ENCODE measurements around the gene ENPEP. TPM values are rescaled to one million over a fixed set of nuclear protein-coding genes. Genes with fewer than 3 reads are reported as not detected.

The ENPEP gene
- total and polyA plus RNA-seq, 9 donors: 0.91 to 4.7 (median 2.2) TPM

DNA sequence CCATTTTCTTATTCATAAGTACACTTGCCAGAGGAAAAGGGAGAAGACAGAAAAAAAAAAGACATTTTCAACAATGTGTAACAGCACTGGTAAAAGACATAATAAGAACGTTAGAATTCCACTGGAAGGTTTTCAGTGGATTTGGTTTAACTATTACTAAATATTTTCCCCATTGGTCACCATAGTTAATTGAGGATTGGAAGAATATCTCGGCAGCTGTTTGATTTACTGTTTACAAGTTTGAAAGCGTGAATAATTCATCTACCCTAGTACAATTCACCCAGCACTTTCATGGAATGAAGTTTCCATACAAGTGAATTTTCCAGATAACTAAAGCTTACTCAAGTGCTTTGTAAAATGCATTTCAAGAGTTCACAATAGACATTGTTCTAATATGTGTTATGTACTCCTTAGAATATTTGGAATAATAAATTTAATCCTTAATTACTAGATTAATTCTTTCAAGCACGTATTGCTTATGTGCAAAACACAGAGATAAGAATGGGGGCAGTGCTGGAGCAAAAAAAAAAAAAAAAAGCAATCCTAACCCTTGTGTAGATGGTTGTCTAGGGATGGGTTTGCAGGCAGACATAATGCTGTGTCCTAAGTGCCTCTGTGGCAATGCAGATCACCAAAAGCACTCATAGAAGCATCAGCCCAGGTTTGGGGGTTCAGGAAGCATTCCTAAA, 57.1 kb downstream of the ENPEP start:
- TF ChIP-seq EP300 (IDR thresholded peaks at IDR 0.05) (no peak), POLR2A (IDR thresholded peaks at IDR 0.05) (no peak)
- TF ChIP-seq, protein P1, sequence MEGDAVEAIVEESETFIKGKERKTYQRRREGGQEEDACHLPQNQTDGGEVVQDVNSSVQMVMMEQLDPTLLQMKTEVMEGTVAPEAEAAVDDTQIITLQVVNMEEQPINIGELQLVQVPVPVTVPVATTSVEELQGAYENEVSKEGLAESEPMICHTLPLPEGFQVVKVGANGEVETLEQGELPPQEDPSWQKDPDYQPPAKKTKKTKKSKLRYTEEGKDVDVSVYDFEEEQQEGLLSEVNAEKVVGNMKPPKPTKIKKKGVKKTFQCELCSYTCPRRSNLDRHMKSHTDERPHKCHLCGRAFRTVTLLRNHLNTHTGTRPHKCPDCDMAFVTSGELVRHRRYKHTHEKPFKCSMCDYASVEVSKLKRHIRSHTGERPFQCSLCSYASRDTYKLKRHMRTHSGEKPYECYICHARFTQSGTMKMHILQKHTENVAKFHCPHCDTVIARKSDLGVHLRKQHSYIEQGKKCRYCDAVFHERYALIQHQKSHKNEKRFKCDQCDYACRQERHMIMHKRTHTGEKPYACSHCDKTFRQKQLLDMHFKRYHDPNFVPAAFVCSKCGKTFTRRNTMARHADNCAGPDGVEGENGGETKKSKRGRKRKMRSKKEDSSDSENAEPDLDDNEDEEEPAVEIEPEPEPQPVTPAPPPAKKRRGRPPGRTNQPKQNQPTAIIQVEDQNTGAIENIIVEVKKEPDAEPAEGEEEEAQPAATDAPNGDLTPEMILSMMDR (IDR thresholded peaks at IDR 0.05): no peak
- intact Hi-C loops (cut with DNase I): no loop called here
- no peak overlapping the region for H3K27ac ChIP-seq
- no peaks in the 10 kb centered on the region for H3K27me3 ChIP-seq
- no peaks in the 10 kb centered on the region for H3K4me1 ChIP-seq (ENCODE audit: insufficient read depth)
- H3K4me3 ChIP-seq: no peak overlapping the region
- H3K36me3 ChIP-seq: no peaks in the 10 kb centered on the region
- DNase-seq: no peak
- H3K9me3 ChIP-seq: no peaks in the 10 kb centered on the region
- 43 to 52% (median 48%) methylated on average over 4 of the region's 4 CpGs for WGBS, 3 donors

DNA sequence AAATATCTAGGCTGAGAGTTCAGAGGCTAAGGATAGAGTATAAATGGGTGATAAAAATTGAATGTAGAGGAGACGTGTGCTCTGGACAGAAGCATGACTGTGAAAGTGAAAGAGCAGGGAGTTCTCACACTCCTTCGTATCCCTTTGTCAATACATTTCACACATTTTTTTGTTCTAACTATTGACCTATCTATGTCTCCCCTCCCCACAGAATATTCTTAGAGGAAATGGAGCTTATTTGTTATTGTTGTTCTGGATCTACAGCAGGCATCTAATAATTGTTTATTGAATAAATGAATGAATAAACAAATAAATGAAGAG, 57.6 kb downstream of the ENPEP start:
- Histone ChIP-seq H3K27ac (no peak overlapping the region), H3K4me3 (no peak overlapping the region), H3K9me3 (no peaks in the 10 kb centered on the region), H3K27me3 (no peaks in the 10 kb centered on the region), H3K36me3 (no peaks in the 10 kb centered on the region), H3K4me1 (ENCODE audit: insufficient read depth) (no peaks in the 10 kb centered on the region)
- no peak for DNase-seq
- intact Hi-C loops (cut with DNase I): no loop called here
- TF ChIP-seq EP300 (IDR thresholded peaks at IDR 0.05) (no peak), POLR2A (IDR thresholded peaks at IDR 0.05) (no peak)
- TF ChIP-seq, protein P1 (IDR thresholded peaks at IDR 0.05): no peak
- WGBS, 3 donors: 37 to 46% (median 38%) methylated on average over 2 of the region's 2 CpGs

DNA sequence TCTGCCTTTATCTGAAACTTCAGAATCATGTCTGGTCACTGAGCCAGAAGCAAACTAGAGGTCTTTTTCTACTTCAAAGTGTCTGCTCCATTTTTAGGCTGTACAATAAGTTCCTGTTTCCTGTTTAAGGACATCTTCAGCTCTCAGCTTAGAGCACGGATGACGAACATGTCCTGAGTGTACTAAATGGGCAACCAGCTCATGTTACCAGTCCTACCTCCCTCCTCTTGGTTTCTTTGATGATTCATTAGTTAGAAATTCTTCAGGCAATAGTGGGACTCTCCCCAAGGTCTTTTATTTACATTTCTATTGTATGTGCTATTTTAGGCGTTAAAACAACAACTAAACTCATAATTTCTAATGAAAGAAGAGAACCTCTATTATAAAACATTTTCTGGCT, 58.0 kb downstream of the ENPEP start:
- no peaks in the 10 kb centered on the region for H3K4me1 ChIP-seq (ENCODE audit: insufficient read depth)
- 51 to 63% (median 55%) methylated on average over 3 of the region's 3 CpGs for WGBS, 3 donors
- H3K9me3 ChIP-seq: no peaks in the 10 kb centered on the region
- H3K36me3 ChIP-seq: no peaks in the 10 kb centered on the region
- no peak overlapping the region for H3K4me3 ChIP-seq
- no peak for DNase-seq
- TF ChIP-seq, protein P1 (IDR thresholded peaks at IDR 0.05): no peak
- TF ChIP-seq EP300 (IDR thresholded peaks at IDR 0.05): no peak
- TF ChIP-seq POLR2A (IDR thresholded peaks at IDR 0.05): no peak
- intact Hi-C loops (cut with DNase I): no loop called here
- no peak overlapping the region for H3K27ac ChIP-seq
- no peaks in the 10 kb centered on the region for H3K27me3 ChIP-seq

DNA sequence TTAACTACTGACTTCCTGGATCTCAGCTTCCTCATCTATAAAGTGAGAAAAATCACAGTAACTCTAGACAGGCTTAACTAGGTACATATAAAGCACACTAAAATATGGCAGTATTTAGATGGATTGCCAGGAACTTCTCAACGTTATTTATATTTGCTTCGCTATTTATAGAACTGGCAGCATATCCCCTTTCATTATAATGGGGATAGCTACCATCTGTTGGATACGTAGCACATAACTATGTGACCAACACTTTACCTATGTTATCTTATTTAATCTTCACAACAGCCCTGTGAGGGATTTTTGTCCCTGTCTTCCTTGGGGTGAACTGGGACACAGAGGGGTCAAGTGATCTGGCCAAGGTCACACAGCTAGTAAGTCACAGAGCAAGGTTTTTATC, 64.6 kb downstream of the ENPEP start:
- Histone ChIP-seq H3K36me3 (no peaks in the 10 kb centered on the region), H3K4me1 (ENCODE audit: insufficient read depth) (no peaks in the 10 kb centered on the region), H3K4me3 (no peak overlapping the region), H3K27ac (no peak overlapping the region), H3K27me3 (no peaks in the 10 kb centered on the region), H3K9me3 (no peaks in the 10 kb centered on the region)
- WGBS, 3 donors: 18 to 23% (median 21%) methylated on average over 3 of the region's 3 CpGs
- DNase-seq: no peak
- TF ChIP-seq POLR2A (IDR thresholded peaks at IDR 0.05) (no peak), EP300 (IDR thresholded peaks at IDR 0.05) (no peak)
- TF ChIP-seq, protein P1 (IDR thresholded peaks at IDR 0.05): no peak
- intact Hi-C loops (cut with DNase I): no loop called here
